H9 (cell line): ENCODE data around the gene MAP3K7. TPM values are rescaled to one million over a fixed set of nuclear protein-coding genes. Genes with fewer than 3 reads are reported as not detected.

Experiments
- DNase-seq: peaks from one replicate; pipeline ENCODE4 v3.0.0-alpha.2; 2017
- H2AFZ ChIP-seq: one replicate; pipeline ENCODE4 v1.6.1; 2013; ENCODE audit warnings: mild to moderate bottlenecking, low read length, control low read depth, moderate library complexity
- H2AK5ac ChIP-seq: 2 replicates; pipeline ENCODE4 v1.6.1; 2013; ENCODE audit warnings: low read length, control low read depth, mixed read lengths; ENCODE audit not compliant: insufficient read length
- H2BK120ac ChIP-seq: one replicate; pipeline ENCODE4 v1.6.1; 2013; ENCODE audit warnings: low read depth, mild to moderate bottlenecking, low read length, control low read depth, inconsistent platforms; ENCODE audit not compliant: poor library complexity, severe bottlenecking
- H2BK12ac ChIP-seq: 2 replicates; pipeline ENCODE4 v1.6.1; 2013; ENCODE audit warnings: low read length, control low read depth, mixed read lengths, low read depth; ENCODE audit not compliant: insufficient read length
- H2BK15ac ChIP-seq: 2 replicates; pipeline ENCODE4 v1.6.1; 2013; ENCODE audit warnings: low read depth, low read length, control low read depth
- H2BK20ac ChIP-seq: one replicate; pipeline ENCODE4 v1.6.1; 2013; ENCODE audit warnings: low read depth, mild to moderate bottlenecking, low read length, control low read depth, inconsistent platforms; ENCODE audit not compliant: poor library complexity, severe bottlenecking
- H2BK5ac ChIP-seq: 2 replicates; pipeline ENCODE4 v1.6.1; 2013; ENCODE audit warnings: low read length, control low read depth, mixed read lengths; ENCODE audit not compliant: insufficient read length
- H3K14ac ChIP-seq: 2 replicates; pipeline ENCODE4 v1.6.1; 2013; ENCODE audit warnings: low read length, control low read depth; ENCODE audit not compliant: insufficient read depth
- H3K18ac ChIP-seq: 2 replicates; pipeline ENCODE4 v1.6.1; 2013; ENCODE audit warnings: low read depth, mild to moderate bottlenecking, mixed read lengths, low read length, control low read depth; ENCODE audit not compliant: insufficient read length
- H3K23ac ChIP-seq: 2 replicates; pipeline ENCODE4 v1.6.1; 2013; ENCODE audit warnings: low read length, control low read depth, mixed read lengths, low read depth; ENCODE audit not compliant: insufficient read length
- H3K23me2 ChIP-seq: 2 replicates; pipeline ENCODE4 v1.6.1; 2013; ENCODE audit warnings: low read depth, mild to moderate bottlenecking, mixed read lengths, low read length, control low read depth; ENCODE audit not compliant: insufficient read length, poor library complexity, severe bottlenecking
- H3K27ac ChIP-seq: 2 replicates; pipeline ENCODE4 v1.5.1; 2013; ENCODE audit warnings: low read length, control low read depth, mixed read lengths, low read depth; ENCODE audit not compliant: insufficient read length
- H3K27me3 ChIP-seq: 2 replicates; pipeline ENCODE4 v1.6.1; 2013; ENCODE audit warnings: low read length, control low read depth, inconsistent platforms; ENCODE audit not compliant: insufficient read depth
- H3K4ac ChIP-seq: 2 replicates; pipeline ENCODE4 v1.6.1; 2013; ENCODE audit warnings: low read depth, mild to moderate bottlenecking, control low read depth, inconsistent platforms, low read length, moderate library complexity
- H3K4me1 ChIP-seq: 2 replicates; pipeline ENCODE4 v1.6.1; 2013; ENCODE audit warnings: low read length, control low read depth, inconsistent platforms; ENCODE audit not compliant: insufficient read depth
- H3K4me2 ChIP-seq: 2 replicates; pipeline ENCODE4 v1.6.1; 2013; ENCODE audit warnings: low read length, control low read depth, mixed read lengths; ENCODE audit not compliant: insufficient read length, insufficient read depth
- H3K56ac ChIP-seq: 2 replicates; pipeline ENCODE4 v1.6.1; 2013; ENCODE audit warnings: low read depth, mild to moderate bottlenecking, mixed read lengths, low read length, control low read depth; ENCODE audit not compliant: insufficient read length
- H3K79me1 ChIP-seq: 2 replicates; pipeline ENCODE4 v1.6.1; 2013; ENCODE audit warnings: low read depth, mild to moderate bottlenecking, moderate library complexity, low read length, control low read depth, inconsistent platforms; ENCODE audit not compliant: insufficient read depth, poor library complexity, severe bottlenecking
- H3K79me2 ChIP-seq: 2 replicates; pipeline ENCODE4 v1.6.1; 2013; ENCODE audit warnings: low read length, control low read depth, inconsistent platforms; ENCODE audit not compliant: insufficient read depth
- H3K9ac ChIP-seq: 2 replicates; pipeline ENCODE4 v1.6.1; 2013; ENCODE audit warnings: low read length, control low read depth, mixed read lengths; ENCODE audit not compliant: insufficient read length; ENCODE audit errors: extremely low read depth
- H3K9me3 ChIP-seq: one replicate; pipeline ENCODE4 v1.6.1; 2013; ENCODE audit warnings: low read depth, low read length, inconsistent platforms; ENCODE audit not compliant: control insufficient read depth
- H3T11ph ChIP-seq: one replicate; pipeline ENCODE4 v1.6.1; 2013; ENCODE audit warnings: mild to moderate bottlenecking, low read length, control low read depth, inconsistent platforms
- H4K20me1 ChIP-seq: one replicate; pipeline ENCODE4 v1.6.1; 2013; ENCODE audit not compliant: control insufficient read depth, insufficient read length, insufficient read depth
- H4K5ac ChIP-seq: 2 replicates; pipeline ENCODE4 v1.6.1; 2013; ENCODE audit warnings: low read depth, mild to moderate bottlenecking, mixed read lengths, low read length, control low read depth; ENCODE audit not compliant: insufficient read length
- H4K8ac ChIP-seq: replicated peaks from 2 replicates; pipeline ENCODE4 v1.6.1; 2013; ENCODE audit warnings: low read length, control low read depth, mixed read lengths, low read depth; ENCODE audit not compliant: insufficient read length
- H4K91ac ChIP-seq: 2 replicates; pipeline ENCODE4 v1.6.1; 2013; ENCODE audit warnings: low read depth, mild to moderate bottlenecking, moderate library complexity, mixed read lengths, low read length, control low read depth; ENCODE audit not compliant: insufficient read length
- H3K27ac Mint-ChIP-seq, 3 experiments: 2 replicates in 2 of 3; 3 replicates in 1 of 3; pipeline ENCODE4 v1.8.0; 2020 to 2021; ENCODE audit warnings: mixed read lengths in 3 of 3, mild to moderate bottlenecking in 1 of 3, moderate library complexity in 1 of 3
- H3K27me3 Mint-ChIP-seq: 2 replicates; pipeline ENCODE4 v1.8.0; 2021; ENCODE audit warnings: low read depth, mild to moderate bottlenecking, moderate library complexity, mixed read lengths
- H3K36me3 Mint-ChIP-seq, 3 experiments: 2 replicates in 2 of 3; 3 replicates in 1 of 3; pipeline ENCODE4 v1.8.0; 2020 to 2021; ENCODE audit warnings: low read depth in 3 of 3, mixed read lengths in 3 of 3; ENCODE audit not compliant: insufficient read depth in 1 of 3
- H3K4me1 Mint-ChIP-seq, 2 experiments: 2 replicates each; pipeline ENCODE4 v1.8.0; 2020; ENCODE audit warnings: mixed read lengths in 2 of 2
- H3K4me3 Mint-ChIP-seq, 2 experiments: 2 replicates in 1 of 2; 3 replicates in 1 of 2; pipeline ENCODE4 v1.8.0; 2020 to 2021; ENCODE audit warnings: mild to moderate bottlenecking in 2 of 2, mixed read lengths in 2 of 2, moderate library complexity in 1 of 2
- H3K9me3 Mint-ChIP-seq, 2 experiments: 2 replicates in 1 of 2; 3 replicates in 1 of 2; pipeline ENCODE4 v1.8.0; 2020; ENCODE audit warnings: mild to moderate bottlenecking in 2 of 2, mixed read lengths in 2 of 2, moderate library complexity in 1 of 2
- WGBS: extraction: QIAGEN DNeasy Blood & Tissue Kit; methylation state at CpG from one replicate; pipeline ENCODE4 v1.1.7; 2013; ENCODE audit warnings: missing lambda C conversion rate, low lambda C conversion rate, mixed read lengths; ENCODE audit not compliant: insufficient read length; ENCODE audit errors: extremely low coverage; 5-methylcytosine and 5-hydroxymethylcytosine counted together
- total RNA-seq: library from RNA; stranded (reverse); gene quantifications from 2 replicates; pipeline ENCODE4 v1.2.1, GENCODE V29; 2021
- TF ChIP-seq, protein P1 (sequence below): fragments of 200-600 bp; sonication (generic); conservative IDR thresholded peaks from 3 replicates; pipeline ENCODE4 v1.8.0; 2021; ENCODE audit warnings: antibody characterized with exemption, mild to moderate bottlenecking

The MAP3K7 gene
- total RNA-seq, 1 experiment from 2014 or later, result 31.3 TPM

DNA sequence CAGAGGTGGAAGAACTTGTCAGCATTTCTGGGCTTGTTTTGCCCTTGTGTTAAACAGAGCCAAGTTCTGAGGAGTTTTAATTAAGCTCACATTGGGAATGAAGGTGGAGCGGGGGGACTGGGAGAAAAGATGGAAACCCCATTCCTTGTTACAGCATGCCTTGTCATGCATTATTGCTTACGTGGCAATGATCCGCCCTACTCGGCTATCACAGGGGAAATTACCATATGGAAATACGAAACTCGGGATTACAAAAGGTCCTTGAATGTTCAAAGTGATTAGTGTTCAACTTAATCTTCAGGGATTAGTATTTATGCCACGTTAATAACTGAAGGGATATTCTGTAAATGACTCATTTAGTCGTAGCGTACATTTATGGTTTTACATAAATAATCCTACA is 86.4 kb downstream of the MAP3K7 start:
- no peaks in the 10 kb centered on the region for H3K9me3 ChIP-seq
- TF ChIP-seq, protein P1, sequence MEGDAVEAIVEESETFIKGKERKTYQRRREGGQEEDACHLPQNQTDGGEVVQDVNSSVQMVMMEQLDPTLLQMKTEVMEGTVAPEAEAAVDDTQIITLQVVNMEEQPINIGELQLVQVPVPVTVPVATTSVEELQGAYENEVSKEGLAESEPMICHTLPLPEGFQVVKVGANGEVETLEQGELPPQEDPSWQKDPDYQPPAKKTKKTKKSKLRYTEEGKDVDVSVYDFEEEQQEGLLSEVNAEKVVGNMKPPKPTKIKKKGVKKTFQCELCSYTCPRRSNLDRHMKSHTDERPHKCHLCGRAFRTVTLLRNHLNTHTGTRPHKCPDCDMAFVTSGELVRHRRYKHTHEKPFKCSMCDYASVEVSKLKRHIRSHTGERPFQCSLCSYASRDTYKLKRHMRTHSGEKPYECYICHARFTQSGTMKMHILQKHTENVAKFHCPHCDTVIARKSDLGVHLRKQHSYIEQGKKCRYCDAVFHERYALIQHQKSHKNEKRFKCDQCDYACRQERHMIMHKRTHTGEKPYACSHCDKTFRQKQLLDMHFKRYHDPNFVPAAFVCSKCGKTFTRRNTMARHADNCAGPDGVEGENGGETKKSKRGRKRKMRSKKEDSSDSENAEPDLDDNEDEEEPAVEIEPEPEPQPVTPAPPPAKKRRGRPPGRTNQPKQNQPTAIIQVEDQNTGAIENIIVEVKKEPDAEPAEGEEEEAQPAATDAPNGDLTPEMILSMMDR, result no peak
- H3K4me1 Mint-ChIP-seq, result peaks cover 49 to 50% of the 10 kb centered on the region in 2 experiments
- no peak overlapping the region for H3K27ac ChIP-seq
- H3K79me1 ChIP-seq, result no peaks in the 10 kb centered on the region
- H3K27me3 Mint-ChIP-seq, result no peaks in the 10 kb centered on the region
- H2AK5ac ChIP-seq, result no peak overlapping the region
- no peak overlapping the region for H2BK120ac ChIP-seq
- H3K23ac ChIP-seq, result no peak overlapping the region
- H3K56ac ChIP-seq, result no peak overlapping the region
- no peak overlapping the region for H2BK20ac ChIP-seq
- no peak overlapping the region for H3K4me3 Mint-ChIP-seq
- no peak overlapping the region for H4K8ac ChIP-seq
- no peaks in the 10 kb centered on the region for H3K27me3 ChIP-seq
- no peaks in the 10 kb centered on the region for H4K20me1 ChIP-seq
- no peak overlapping the region for H3K9ac ChIP-seq
- no peak overlapping the region for H2BK5ac ChIP-seq
- no peak for DNase-seq
- H3K4me1 ChIP-seq, result peaks cover 12% of the 10 kb centered on the region
- no peak overlapping the region for H3K4ac ChIP-seq
- no peak overlapping the region for H2AFZ ChIP-seq
- WGBS, result no CpG with 5 or more reads among the region's 9 CpGs
- H3K23me2 ChIP-seq, result no peaks in the 10 kb centered on the region
- no peak overlapping the region for H2BK15ac ChIP-seq
- no peak overlapping the region for H3K4me2 ChIP-seq
- peaks cover 0 to 8% (median 2%) of the 10 kb centered on the region in 3 experiments; a peak in 3 of 7 replicates for H3K36me3 Mint-ChIP-seq
- H4K91ac ChIP-seq, result no peak overlapping the region
- H4K5ac ChIP-seq, result no peak overlapping the region
- no peak overlapping the region for H3T11ph ChIP-seq
- peak overlapping the region; percentile 49 to 76 (median 53); a peak in 5 of 7 replicates for H3K27ac Mint-ChIP-seq
- H3K18ac ChIP-seq, result peak overlapping the region; percentile 22
- H3K79me2 ChIP-seq, result no peaks in the 10 kb centered on the region
- no peak overlapping the region for H3K14ac ChIP-seq
- no peak overlapping the region for H2BK12ac ChIP-seq
- H3K9me3 Mint-ChIP-seq, result peaks cover 0 to 2% of the 10 kb centered on the region in 2 experiments; a peak in 1 of 5 replicates
